IMR-90 (cell line): ENCODE results near the gene MBIP. TPM values are rescaled to one million over a fixed set of nuclear protein-coding genes. Genes with fewer than 3 reads are reported as not detected.

Experiments
- ATAC-seq: fragments of 200-7000 bp; cut with Tn5 transposase; 2 replicates; pipeline ENCODE4 v1.9.1; 2020; ENCODE audit warnings: low read depth, mild to moderate bottlenecking, moderate library complexity
- BruUV-seq: library from RNA; stranded (reverse); fragments of 400-500 nt; replicated peaks from 2 replicates; lab custom pipeline; 2021; lab: Mats Ljungman, UMichigan
- CTCF ChIA-PET: fragments of 300-600 bp; formaldehyde crosslinking; extraction: SDS; loops from one replicate; lab custom pipeline; 2021; ENCODE audit warnings: antibody characterized with exemption; lab: Yijun Ruan, JAX
- POLR2A ChIA-PET: fragments of 300-600 bp; sonication (Branson Sonifier 250); formaldehyde crosslinking; loops from one replicate; lab custom pipeline; 2022; ENCODE audit warnings: antibody characterized with exemption; ENCODE audit not compliant: unreplicated experiment; lab: Charles Lee
- DNase-seq: peaks from one replicate; pipeline ENCODE4 v3.0.0; 2013
- H2AFZ ChIP-seq: replicated peaks from 2 replicates; pipeline ENCODE3; 2013; ENCODE audit warnings: low read length, mild to moderate bottlenecking; ENCODE audit not compliant: poor library complexity
- H2AK5ac ChIP-seq: 2 replicates; pipeline ENCODE4 v1.6.1; 2013; ENCODE audit warnings: low read depth, low read length, inconsistent platforms
- H2AK9ac ChIP-seq: replicated peaks from 2 replicates; pipeline ENCODE3; 2013; ENCODE audit warnings: mild to moderate bottlenecking, low read depth, low read length, moderate library complexity; ENCODE audit not compliant: poor library complexity
- H2BK120ac ChIP-seq: 2 replicates; pipeline ENCODE4 v1.6.1; 2013; ENCODE audit warnings: low read depth, low read length, inconsistent platforms
- H2BK15ac ChIP-seq: 3 replicates; pipeline ENCODE4 v1.6.1; 2013; ENCODE audit warnings: low read depth, low read length, inconsistent platforms
- H2BK20ac ChIP-seq: 2 replicates; pipeline ENCODE4 v1.6.1; 2013; ENCODE audit warnings: low read depth, mild to moderate bottlenecking, inconsistent platforms, low read length, moderate library complexity
- H2BK5ac ChIP-seq: 2 replicates; pipeline ENCODE4 v1.6.1; 2013; ENCODE audit warnings: mild to moderate bottlenecking, low read depth, low read length, inconsistent platforms; ENCODE audit not compliant: poor library complexity, severe bottlenecking
- H3K14ac ChIP-seq: replicated peaks from 2 replicates; pipeline ENCODE4 v1.6.1; 2013; ENCODE audit warnings: low read depth, low read length, inconsistent platforms
- H3K18ac ChIP-seq: 2 replicates; pipeline ENCODE4 v1.6.1; 2013; ENCODE audit warnings: low read depth, low read length, control low read depth
- H3K23ac ChIP-seq: 2 replicates; pipeline ENCODE4 v1.6.1; 2013; ENCODE audit warnings: low read depth, low read length, inconsistent platforms
- H3K27ac ChIP-seq: 2 replicates; pipeline ENCODE4 v1.5.1; 2013; ENCODE audit warnings: mild to moderate bottlenecking, control low read depth, low read length; ENCODE audit not compliant: insufficient read depth
- H3K27me3 ChIP-seq: 2 replicates; pipeline ENCODE4 v1.6.1; 2013; ENCODE audit warnings: low read length; ENCODE audit not compliant: control insufficient read depth, insufficient read depth
- H3K36me3 ChIP-seq: 2 replicates; pipeline ENCODE4 v1.6.1; 2013; ENCODE audit warnings: low read length, mixed read lengths; ENCODE audit not compliant: control insufficient read depth, insufficient read depth
- H3K4ac ChIP-seq: 2 replicates; pipeline ENCODE4 v1.6.1; 2013; ENCODE audit warnings: low read depth, low read length, inconsistent platforms
- H3K4me1 ChIP-seq: 2 replicates; pipeline ENCODE4 v1.6.1; 2013; ENCODE audit warnings: low read length, mixed read lengths; ENCODE audit not compliant: control insufficient read depth, insufficient read depth
- H3K4me2 ChIP-seq: 2 replicates; pipeline ENCODE4 v1.6.1; 2013; ENCODE audit warnings: low read depth, mild to moderate bottlenecking, control low read depth, low read length, moderate library complexity
- H3K4me3 ChIP-seq: 2 replicates; pipeline ENCODE4 v1.5.1; 2013; ENCODE audit warnings: low read depth, mild to moderate bottlenecking, control low read depth, low read length, moderate library complexity; ENCODE audit not compliant: insufficient read depth
- H3K56ac ChIP-seq: 2 replicates; pipeline ENCODE4 v1.6.1; 2013; ENCODE audit warnings: low read length, inconsistent platforms; ENCODE audit not compliant: insufficient read depth; ENCODE audit errors: extremely low read depth
- H3K79me1 ChIP-seq, 2 experiments: 2 replicates each; pipeline ENCODE4 v1.6.1; 2013; ENCODE audit warnings: low read length in 2 of 2, inconsistent platforms in 1 of 2, low read depth in 1 of 2
- H3K9ac ChIP-seq: 2 replicates; pipeline ENCODE4 v1.6.1; 2013; ENCODE audit warnings: low read depth, low read length, control low read depth
- H3K9me1 ChIP-seq: 2 replicates; pipeline ENCODE4 v1.6.1; 2013; ENCODE audit warnings: low read length, inconsistent platforms; ENCODE audit not compliant: insufficient read depth
- H3K9me3 ChIP-seq: 2 replicates; pipeline ENCODE4 v1.6.1; 2013; ENCODE audit warnings: low read length; ENCODE audit not compliant: control insufficient read depth, insufficient read depth
- H4K20me1 ChIP-seq: 2 replicates; pipeline ENCODE4 v1.6.1; 2013; ENCODE audit warnings: low read length, inconsistent platforms; ENCODE audit not compliant: insufficient read depth
- H4K5ac ChIP-seq: 2 replicates; pipeline ENCODE4 v1.6.1; 2013; ENCODE audit warnings: mild to moderate bottlenecking, low read depth, low read length, control low read depth
- H4K8ac ChIP-seq, 2 experiments: 2 replicates each; pipeline ENCODE4 v1.6.1; 2013; ENCODE audit warnings: low read depth in 2 of 2, low read length in 2 of 2, control low read depth in 1 of 2, inconsistent platforms in 1 of 2
- H4K91ac ChIP-seq: 2 replicates; pipeline ENCODE4 v1.6.1; 2013; ENCODE audit warnings: low read depth, low read length, inconsistent platforms; ENCODE audit not compliant: insufficient read depth
- BHLHE40 ChIP-seq: fragments of 150-350 bp; IDR thresholded peaks from 2 replicates; pipeline ENCODE4 v1.6.1; 2016; ENCODE audit warnings: mild to moderate bottlenecking, low read depth, low read length
- CEBPB ChIP-seq: IDR thresholded peaks from 2 replicates; pipeline ENCODE4 v1.6.1; 2012; ENCODE audit warnings: low read depth, low read length, improper control_type of control experiment
- CTCF ChIP-seq: conservative IDR thresholded peaks from 2 replicates; pipeline ENCODE4 v1.5.1; 2012; ENCODE audit warnings: mild to moderate bottlenecking, low read depth, low read length, improper control_type of control experiment
- MAFK ChIP-seq: IDR thresholded peaks from 2 replicates; pipeline ENCODE4 v1.6.1; 2012; ENCODE audit warnings: low read depth, low read length, improper control_type of control experiment
- WGBS, 2 experiments: methylation state at CpG; one replicate each; pipeline versions ENCODE4 v1.1.5 to v1.1.7; 2013; ENCODE audit warnings: missing lambda C conversion rate in 2 of 2; ENCODE audit not compliant: insufficient read length in 1 of 2; ENCODE audit errors: extremely low coverage in 2 of 2; 5-methylcytosine and 5-hydroxymethylcytosine counted together
- dilution Hi-C: fragments of 300-500 bp; cut with HindIII; formaldehyde crosslinking; loops from one replicate; pipeline ENCODE4 v1.14.3; 2018; ENCODE audit warnings: low sequenced_read_pairs; ENCODE audit not compliant: unreplicated experiment
- in situ Hi-C: fragments of 300-500 bp; cut with MboI; formaldehyde crosslinking; loops from 3 replicates; pipeline ENCODE4 v1.14.3; 2019; ENCODE audit warnings: low sequenced_read_pairs, inconsistent platforms, mixed read lengths
- intact Hi-C: fragments of 100-400 bp; cut with micrococcal nuclease; formaldehyde crosslinking; loops from 2 replicates; pipeline ENCODE4 v1.10.0; 2022
- polyA plus RNA-seq, 3 experiments: library from polyadenylated mRNA; depleted of rRNA; stranded (reverse); fragments of >200 nt; gene quantifications; 2 replicates each; pipeline ENCODE4 v1.2.3, GENCODE V29; 2012; ENCODE audit warnings: low replicate concordance in 1 of 3
- total RNA-seq: library from RNA; depleted of rRNA; stranded (reverse); fragments of >200 nt; gene quantifications from 2 replicates; pipeline ENCODE4 v1.2.3, GENCODE V29; 2012

Gene MBIP
- total and polyA plus RNA-seq, 2 of the 4 experiments (the other 2 are of a cell fraction) = 9.3 to 17.4 TPM

GRCh38 chr14:36313206-36313605 lies 7.2 kb downstream of the MBIP start:
- POLR2A ChIA-PET = interaction anchor here (0.6 kb wide), 1 partner anchor 626 kb away, joined by 4 read pairs; no protein-coding TSS in a partner anchor
- no peak overlapping the region for H2AK9ac ChIP-seq
- in situ Hi-C loops (no loop called here), intact Hi-C loops (no loop called here), dilution Hi-C loops (no loop called here)
- CTCF ChIA-PET = no interaction called here
- no peak overlapping the region for H3K14ac ChIP-seq
- H2BK20ac ChIP-seq = no peak overlapping the region
- H4K8ac ChIP-seq = no peak overlapping the region
- ATAC-seq (no peak), DNase-seq (no peak)
- H2AFZ ChIP-seq = no peak overlapping the region
- H3K36me3 ChIP-seq = peaks cover 14% of the 10 kb centered on the region
- H2BK120ac ChIP-seq = no peak overlapping the region
- H2BK5ac ChIP-seq = no peak overlapping the region
- H3K18ac ChIP-seq = no peak overlapping the region
- H3K4ac ChIP-seq = no peak overlapping the region
- H4K5ac ChIP-seq = no peak overlapping the region
- H3K27me3 ChIP-seq = no peaks in the 10 kb centered on the region
- 100% methylated on average over 1 of the region's 2 CpGs; no CpG with 5 or more reads in 1 of the 2 experiments for WGBS, 2 experiments
- BruUV-seq = no TSS peak
- H3K4me3 ChIP-seq = no peak overlapping the region
- H3K9ac ChIP-seq = no peak overlapping the region
- no peak overlapping the region for H3K27ac ChIP-seq
- H4K91ac ChIP-seq = no peak overlapping the region
- no peak overlapping the region for H3K4me2 ChIP-seq
- H3K79me1 ChIP-seq = peaks cover 3 to 29% of the 10 kb centered on the region in 2 experiments; a peak in 3 of 4 replicates
- H3K9me3 ChIP-seq = no peaks in the 10 kb centered on the region
- H3K9me1 ChIP-seq = 0 out of 2 replicates have a peak, but pooled peaks cover 3% of the 10 kb centered on the region
- no peak overlapping the region for H3K23ac ChIP-seq
- no peaks in the 10 kb centered on the region for H3K4me1 ChIP-seq
- no peak overlapping the region for H2AK5ac ChIP-seq
- no peak overlapping the region for H2BK15ac ChIP-seq
- no peak for TF ChIP-seq CEBPB
- TF ChIP-seq BHLHE40 = no peak
- no peak for TF ChIP-seq MAFK
- no peak for TF ChIP-seq CTCF
- H3K56ac ChIP-seq = no peak overlapping the region
- H4K20me1 ChIP-seq = peaks cover 4% of the 10 kb centered on the region; the same call in 1 of the 2 replicates
